Brain microvascular endothelial cell (primary cell): ENCODE measurements around the gene BCL7A.

ENCODE experiments used
- DNase-seq: peaks from one replicate; pipeline ENCODE4 v3.0.0-alpha.2; 2020
- H3K27ac ChIP-seq: fragments of 250-450 bp; sonication (Bioruptor Pico); 2 replicates; pipeline ENCODE4 v1.5.1; 2020; ENCODE audit warnings: mild to moderate bottlenecking, moderate library complexity
- H3K27me3 ChIP-seq: fragments of 250-450 bp; sonication (Bioruptor Pico); replicated peaks from 2 replicates; pipeline ENCODE4 v1.5.1; 2020; ENCODE audit warnings: mild to moderate bottlenecking
- H3K36me3 ChIP-seq: fragments of 250-450 bp; sonication (Bioruptor Pico); replicated peaks from 2 replicates; pipeline ENCODE4 v1.5.1; 2020; ENCODE audit warnings: mild to moderate bottlenecking
- H3K4me3 ChIP-seq: 2 replicates; pipeline ENCODE4 v1.5.1; 2011; ENCODE audit warnings: low read depth, mild to moderate bottlenecking, control low read depth, low read length, moderate library complexity
- CTCF ChIP-seq: IDR thresholded peaks from 2 replicates; pipeline ENCODE4 v1.5.1; 2011; ENCODE audit warnings: low read depth, mild to moderate bottlenecking, moderate library complexity, low read length, control low read depth, inconsistent platforms; ENCODE audit errors: missing control alignments
- in situ Hi-C: cut with HindIII; loops from 2 replicates; pipeline ENCODE4 v1.10.0; 2017; ENCODE audit warnings: low sequenced_read_pairs, low pct_ligation_motif_present

The BCL7A gene

GRCh38 chr12:122021193-122021821 lies 377 bp upstream of the BCL7A start:
- H3K4me3 ChIP-seq, result peak overlapping the region; percentile 64
- no peaks in the 10 kb centered on the region for H3K36me3 ChIP-seq
- no peak for TF ChIP-seq CTCF
- in situ Hi-C loops, result no loop called here
- DNase-seq, result no peak
- H3K27ac ChIP-seq, result no peak overlapping the region
- H3K27me3 ChIP-seq, result no peaks in the 10 kb centered on the region

- peak overlapping the region; percentile 64 for H3K4me3 ChIP-seq
- in situ Hi-C loops, result no loop called here
- no peaks in the 10 kb centered on the region for H3K27me3 ChIP-seq
- no peak for DNase-seq
- no peaks in the 10 kb centered on the region for H3K36me3 ChIP-seq
- TF ChIP-seq CTCF, result no peak
- peak overlapping the region; percentile 74 for H3K27ac ChIP-seq
Measured at GRCh38 chr12:122022393-122023338, 982 bp downstream of the BCL7A start.

- H3K27me3 ChIP-seq, result no peaks in the 10 kb centered on the region
- H3K36me3 ChIP-seq, result no peaks in the 10 kb centered on the region
- H3K27ac ChIP-seq, result peak overlapping the region; percentile 74
- DNase-seq, result peak; percentile 35
- in situ Hi-C loops, result no loop called here
- peak overlapping the region; percentile 64 for H3K4me3 ChIP-seq
- TF ChIP-seq CTCF, result no peak
Measured at GRCh38 chr12:122023339-122024131, 1.9 kb downstream of the BCL7A start.

GRCh38 chr12:122024132-122024785 lies 2.6 kb downstream of the BCL7A start:
- Histone ChIP-seq H3K36me3 (no peaks in the 10 kb centered on the region), H3K27ac (no peak overlapping the region), H3K27me3 (no peaks in the 10 kb centered on the region), H3K4me3 (peak overlapping the region; percentile 64)
- TF ChIP-seq CTCF, result no peak
- in situ Hi-C loops, result no loop called here
- DNase-seq, result no peak

GRCh38 chr12:122026706-122027333 lies 5.1 kb downstream of the BCL7A start:
- no peak overlapping the region for H3K4me3 ChIP-seq
- in situ Hi-C loops, result no loop called here
- H3K36me3 ChIP-seq, result no peaks in the 10 kb centered on the region
- no peaks in the 10 kb centered on the region for H3K27me3 ChIP-seq
- no peak overlapping the region for H3K27ac ChIP-seq
- TF ChIP-seq CTCF, result no peak
- no peak for DNase-seq
